Muscle layer of duodenum (tissue), 2 donors: ENCODE data around the gene SLFN11.
"Not testable (repeated sequence)": the region's sequence is repeated elsewhere in the genome, so short reads cannot be mapped to it uniquely, and the experiment has no call there.

Experiments used
- H3K27ac ChIP-seq: one replicate; pipeline ENCODE4 v1.7.0; 2013; ENCODE audit warnings: mild to moderate bottlenecking, low read length
- H3K27me3 ChIP-seq: one replicate; pipeline ENCODE4 v1.7.0; 2013; ENCODE audit warnings: low read depth, mild to moderate bottlenecking, control low read depth, low read length
- H3K36me3 ChIP-seq, 2 donors: one replicate each; pipeline ENCODE4 v1.7.0; 2013; ENCODE audit warnings: low read length in 2 of 2, control low read depth in 1 of 2, mild to moderate bottlenecking in 1 of 2; ENCODE audit not compliant: insufficient read depth in 2 of 2, control insufficient read depth in 1 of 2
- H3K4me1 ChIP-seq, 2 donors: one replicate each; pipeline ENCODE4 v1.7.0; 2013; ENCODE audit warnings: low read length in 2 of 2, mild to moderate bottlenecking in 2 of 2, control low read depth in 1 of 2, moderate library complexity in 1 of 2; ENCODE audit not compliant: insufficient read depth in 2 of 2, control insufficient read depth in 1 of 2
- H3K4me3 ChIP-seq, 2 donors: one replicate each; pipeline ENCODE4 v1.7.0; 2013; ENCODE audit warnings: low read length in 2 of 2, low read depth in 1 of 2, mild to moderate bottlenecking in 1 of 2
- H3K9me3 ChIP-seq, 2 donors: one replicate each; pipeline ENCODE4 v1.7.0; 2013; ENCODE audit warnings: low read length in 2 of 2, control low read depth in 1 of 2, mild to moderate bottlenecking in 1 of 2; ENCODE audit not compliant: control insufficient read depth in 1 of 2
- donor health status: healthy.

SLFN11 gene

DNA sequence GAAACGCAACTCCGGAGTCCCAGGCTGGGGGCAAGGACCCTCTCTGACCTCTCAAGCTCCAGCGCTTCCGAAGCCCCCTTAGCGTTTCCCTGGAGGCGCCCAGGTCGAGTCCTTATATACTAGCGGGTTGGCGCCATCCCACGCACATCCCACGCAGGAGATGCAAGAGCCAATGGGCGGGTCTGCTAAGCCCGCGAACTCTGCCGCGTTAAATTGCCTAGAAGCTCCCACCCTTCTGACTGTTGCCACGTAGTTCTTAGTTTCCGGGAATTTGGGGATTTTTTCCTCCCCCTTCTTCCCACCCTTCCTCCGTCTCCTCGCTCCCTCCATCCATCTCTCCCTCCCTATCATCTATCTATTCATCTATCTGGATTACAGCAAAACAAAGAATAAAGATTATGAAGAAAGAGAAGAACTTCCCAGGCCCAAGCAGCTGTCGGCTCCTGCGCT is at the start of gene SLFN11:
Gene SLFN11, minus strand, starts transcription at position 88 of the 450 bp plus-strand sequence. CDS start 9,814 bp downstream, outside the sequence.
- H3K9me3 ChIP-seq = peaks cover 3 to 8% of the 10 kb centered on the region in 2 donors
- peaks cover 3 to 9% of the 10 kb centered on the region in 2 donors for H3K4me1 ChIP-seq
- no peaks in the 10 kb centered on the region for H3K27me3 ChIP-seq
- peak within 1 kb of the TSS; percentile 85 for H3K27ac ChIP-seq
- no peaks in the 10 kb centered on the region for H3K36me3 ChIP-seq
- peak within 1 kb of the TSS; percentile 68 to 78 for H3K4me3 ChIP-seq

DNA sequence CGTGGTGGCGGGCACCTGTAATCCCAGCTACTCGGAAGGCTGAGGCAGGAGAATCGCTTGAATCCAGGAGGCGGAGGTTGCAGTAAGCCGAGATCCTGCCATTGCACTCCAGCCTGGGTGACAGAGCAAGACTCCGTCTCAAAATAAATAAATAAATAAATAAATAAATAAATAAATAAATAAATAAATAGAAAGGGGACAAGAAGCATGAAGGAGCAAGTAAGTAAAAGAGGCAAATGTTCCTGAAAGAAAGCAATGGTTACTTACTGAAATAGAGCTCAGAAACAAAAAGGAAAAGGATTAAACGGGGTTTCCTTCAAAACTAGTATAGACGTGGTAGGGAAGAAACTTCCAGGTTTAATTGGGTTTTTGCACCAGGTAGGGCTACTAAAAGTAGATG is 47.6 kb upstream of the SLFN11 start:
- H3K4me3 ChIP-seq, H3K27me3 ChIP-seq, H3K27ac ChIP-seq, H3K4me1 ChIP-seq, H3K9me3 ChIP-seq: not testable (repeated sequence)
- peaks cover 7 to 14% of the 10 kb centered on the region in 2 donors for H3K36me3 ChIP-seq

DNA sequence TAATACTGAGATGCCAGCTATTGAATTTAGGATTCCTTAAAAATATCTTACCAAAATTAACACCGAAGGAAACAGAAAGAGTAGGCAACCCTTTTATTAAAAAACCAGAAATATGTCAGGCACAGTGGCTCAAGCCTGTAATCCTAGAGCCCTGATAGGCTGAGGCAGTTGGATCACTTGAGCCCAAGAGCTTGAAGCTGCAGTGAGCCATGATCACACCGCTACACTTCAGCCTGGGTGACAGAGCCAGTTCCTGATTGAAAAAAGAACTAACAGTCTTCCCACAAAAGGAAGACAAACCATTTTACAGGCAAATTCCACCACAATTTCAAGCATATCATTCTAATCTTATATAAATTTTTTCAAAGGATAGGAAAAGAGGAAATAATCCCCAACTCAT is 43.2 kb upstream of the SLFN11 start:
- Histone ChIP-seq H3K27me3 (no peaks in the 10 kb centered on the region), H3K4me3 (no peak overlapping the region), H3K9me3 (peaks cover 0 to 7% of the 10 kb centered on the region in 2 donors), H3K4me1 (no peaks in the 10 kb centered on the region), H3K36me3 (peaks cover 7 to 35% of the 10 kb centered on the region in 2 donors), H3K27ac (no peak overlapping the region)

- not testable (repeated sequence) for H3K27me3 ChIP-seq, H3K27ac ChIP-seq, H3K9me3 ChIP-seq, H3K4me3 ChIP-seq, H3K4me1 ChIP-seq
- peaks cover 8 to 54% of the 10 kb centered on the region in 2 donors for H3K36me3 ChIP-seq
Measured at GRCh38 chr17:35414707-35415106, 41.3 kb upstream of the SLFN11 start.

DNA sequence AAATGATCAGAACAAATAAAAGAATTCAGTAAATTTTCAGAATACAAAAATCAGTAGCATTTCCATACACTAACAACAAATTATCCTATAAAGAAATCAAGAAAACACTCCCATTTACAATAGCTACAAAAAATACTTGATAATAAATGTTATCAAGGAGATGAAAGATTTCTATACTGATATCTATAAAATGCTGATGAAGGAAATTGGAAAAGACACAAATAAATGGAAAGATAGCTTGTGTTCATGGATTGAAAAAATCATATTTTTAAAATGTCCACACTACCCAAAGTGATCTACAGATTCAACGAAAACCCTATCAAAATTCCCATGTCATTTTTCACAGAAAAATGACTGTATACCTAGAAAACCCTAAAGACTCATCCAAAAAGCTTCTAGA is 40.8 kb upstream of the SLFN11 start:
- peaks cover 0 to 7% of the 10 kb centered on the region in 2 donors for H3K9me3 ChIP-seq
- H3K4me3 ChIP-seq = no peak overlapping the region
- no peaks in the 10 kb centered on the region for H3K27me3 ChIP-seq
- no peaks in the 10 kb centered on the region for H3K4me1 ChIP-seq
- H3K27ac ChIP-seq = no peak overlapping the region
- H3K36me3 ChIP-seq = peaks cover 5 to 58% of the 10 kb centered on the region in 2 donors

DNA sequence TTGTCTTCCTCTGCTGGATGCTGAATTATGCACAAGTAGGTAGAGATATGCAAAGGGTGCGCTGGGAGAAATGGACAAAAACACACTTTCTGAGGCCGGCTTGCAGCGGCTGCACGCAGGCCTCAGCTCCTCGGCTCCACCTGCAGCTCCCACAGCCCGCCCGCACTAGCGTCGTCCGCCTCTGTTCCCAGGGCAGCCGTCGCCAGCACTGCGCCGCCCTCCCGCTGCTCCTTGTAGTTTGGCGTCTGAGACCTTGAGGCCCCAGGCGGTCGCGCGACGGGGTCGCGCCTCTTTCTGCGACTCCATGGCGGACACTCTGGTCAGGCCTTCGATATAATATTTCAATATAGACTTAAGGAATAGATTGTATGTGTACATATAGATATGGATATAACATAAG is 34.1 kb upstream of the SLFN11 start:
- no peaks in the 10 kb centered on the region for H3K4me1 ChIP-seq
- no peak overlapping the region for H3K4me3 ChIP-seq
- no peaks in the 10 kb centered on the region for H3K27me3 ChIP-seq
- peaks cover 0 to 2% of the 10 kb centered on the region in 2 donors for H3K9me3 ChIP-seq
- peaks cover 5 to 35% of the 10 kb centered on the region in 2 donors for H3K36me3 ChIP-seq
- no peak overlapping the region for H3K27ac ChIP-seq

DNA sequence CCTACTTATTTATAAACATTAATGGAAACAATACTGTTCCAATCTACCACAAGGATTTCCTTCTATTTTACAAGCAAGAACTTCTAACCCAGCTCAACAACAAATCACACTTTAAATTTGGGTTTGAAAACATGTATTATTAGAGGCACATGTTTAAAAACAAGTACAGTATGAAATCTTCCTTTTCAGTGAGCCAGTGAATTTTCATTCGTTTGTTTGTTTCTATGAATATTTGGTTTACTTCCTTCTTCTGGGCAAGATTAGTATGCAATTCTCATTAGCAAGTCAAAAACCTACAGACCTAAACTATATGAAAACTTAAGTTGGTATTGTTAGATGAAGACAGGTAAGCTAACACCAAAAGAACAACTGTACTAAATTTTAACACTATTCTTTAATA is 33.1 kb upstream of the SLFN11 start:
- Histone ChIP-seq H3K36me3 (peaks cover 5 to 35% of the 10 kb centered on the region in 2 donors), H3K4me1 (no peaks in the 10 kb centered on the region), H3K27ac (no peak overlapping the region), H3K4me3 (no peak overlapping the region), H3K9me3 (peaks cover 0 to 2% of the 10 kb centered on the region in 2 donors), H3K27me3 (no peaks in the 10 kb centered on the region)

GRCh38 chr17:35404360-35404759 is 30.9 kb upstream of the SLFN11 start:
- Histone ChIP-seq H3K27me3 (no peaks in the 10 kb centered on the region), H3K4me3 (no peak overlapping the region), H3K36me3 (peaks cover 0 to 13% of the 10 kb centered on the region in 2 donors), H3K4me1 (no peaks in the 10 kb centered on the region), H3K27ac (no peak overlapping the region), H3K9me3 (peaks cover 0 to 2% of the 10 kb centered on the region in 2 donors)

DNA sequence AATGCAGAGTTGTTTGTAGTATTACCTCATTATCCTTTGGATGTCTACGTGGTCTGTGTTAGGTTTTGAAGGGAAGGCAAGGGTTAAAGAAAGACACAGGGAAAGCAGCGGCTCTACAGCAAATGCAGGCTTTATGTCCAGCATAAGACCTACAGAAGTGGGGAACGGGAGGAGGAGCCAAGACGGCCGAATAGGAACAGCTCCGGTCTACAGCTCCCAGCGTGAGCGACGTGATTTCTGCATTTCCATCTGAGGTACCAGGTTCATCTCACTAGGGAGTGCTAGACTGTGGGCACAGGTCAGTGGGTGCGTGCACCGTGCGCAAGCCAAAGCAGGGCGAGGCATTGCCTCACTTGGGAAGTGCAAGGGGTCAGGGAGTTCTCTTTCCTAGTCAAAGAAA is 20.4 kb upstream of the SLFN11 start:
- not testable (repeated sequence) for H3K4me1 ChIP-seq, H3K27me3 ChIP-seq, H3K9me3 ChIP-seq, H3K4me3 ChIP-seq, H3K27ac ChIP-seq, H3K36me3 ChIP-seq

DNA sequence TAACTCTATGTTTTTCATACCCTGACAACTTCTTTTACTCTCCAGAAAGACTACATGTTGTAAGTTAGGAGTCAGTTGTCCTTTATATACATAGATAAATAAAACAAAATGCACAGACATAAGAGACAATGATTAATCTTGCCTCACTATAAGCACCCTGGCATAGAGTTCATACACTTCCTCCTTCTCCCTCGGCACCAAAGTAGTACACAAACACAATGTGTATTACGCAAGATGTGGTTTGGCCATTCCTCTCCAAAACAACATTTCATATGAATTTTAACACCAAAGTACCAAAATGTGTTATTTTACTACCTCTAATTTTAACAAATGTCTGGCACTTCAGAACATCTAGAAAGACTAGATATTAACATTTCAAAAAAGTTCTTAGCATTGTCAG is 17.2 kb upstream of the SLFN11 start:
- Histone ChIP-seq H3K4me1 (no peaks in the 10 kb centered on the region), H3K27me3 (no peaks in the 10 kb centered on the region), H3K27ac (no peak overlapping the region), H3K4me3 (no peak overlapping the region), H3K9me3 (no peaks in the 10 kb centered on the region), H3K36me3 (no peaks in the 10 kb centered on the region)

- H3K27me3 ChIP-seq = no peaks in the 10 kb centered on the region
- H3K9me3 ChIP-seq = no peaks in the 10 kb centered on the region
- H3K4me1 ChIP-seq = no peaks in the 10 kb centered on the region
- H3K4me3 ChIP-seq = no peak overlapping the region
- no peak overlapping the region for H3K27ac ChIP-seq
- H3K36me3 ChIP-seq = no peaks in the 10 kb centered on the region
Measured at GRCh38 chr17:35390156-35390555, 16.7 kb upstream of the SLFN11 start.

GRCh38 chr17:35387496-35387895 is 14.1 kb upstream of the SLFN11 start:
- Histone ChIP-seq H3K27ac (no peak overlapping the region), H3K36me3 (no peaks in the 10 kb centered on the region), H3K4me3 (no peak overlapping the region), H3K4me1 (no peaks in the 10 kb centered on the region), H3K27me3 (no peaks in the 10 kb centered on the region), H3K9me3 (peaks cover 0 to 6% of the 10 kb centered on the region in 2 donors)
